NCI-H1092 treated with DMSO at 0.1 percent for 48 hours (cell line): Measurements from ENCODE around the gene TBKBP1.

Source experiments
- DNase-seq: peaks from one replicate; lab custom pipeline; 2025; lab: John Stamatoyannopoulos, UW

The TBKBP1 gene

DNA sequence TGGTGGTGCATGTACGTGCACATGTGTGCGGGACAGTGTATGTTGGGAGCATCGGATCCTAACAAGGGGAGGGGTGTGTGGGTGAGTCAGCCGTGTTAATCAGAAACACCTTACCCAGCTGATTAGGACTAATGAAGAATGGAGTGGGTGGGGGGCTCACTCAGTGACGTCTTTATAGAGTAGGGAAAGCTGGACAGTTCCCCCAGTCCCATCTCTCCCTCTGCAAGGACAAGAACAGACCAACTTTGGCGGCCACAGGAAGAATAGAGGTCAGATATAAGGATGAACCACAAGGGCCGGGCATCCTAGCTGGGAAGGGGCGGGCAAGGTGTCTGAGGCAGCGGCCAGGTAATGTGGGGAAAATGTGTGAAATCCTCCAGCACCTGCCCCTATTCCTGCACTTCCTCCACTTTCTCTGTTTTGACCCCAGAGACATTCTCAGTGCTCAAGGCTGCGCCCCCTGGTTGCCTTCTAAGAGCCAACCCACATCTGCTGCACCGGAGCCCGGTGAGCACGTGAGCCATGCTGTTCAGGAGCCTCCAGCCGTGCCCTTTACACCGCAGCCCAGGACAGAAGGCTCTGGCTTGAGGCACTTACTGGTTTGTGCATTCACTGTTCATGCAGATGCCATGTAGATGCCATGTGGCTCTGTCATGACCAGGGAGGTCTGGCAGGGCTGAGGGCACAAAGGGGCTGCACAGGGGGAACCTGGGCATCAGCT is 20.2 kb downstream of the TBKBP1 start:
- DNase-seq, result no peak

GRCh38 chr17:47714773-47715396 is 20.9 kb downstream of the TBKBP1 start:
- no peak for DNase-seq

DNA sequence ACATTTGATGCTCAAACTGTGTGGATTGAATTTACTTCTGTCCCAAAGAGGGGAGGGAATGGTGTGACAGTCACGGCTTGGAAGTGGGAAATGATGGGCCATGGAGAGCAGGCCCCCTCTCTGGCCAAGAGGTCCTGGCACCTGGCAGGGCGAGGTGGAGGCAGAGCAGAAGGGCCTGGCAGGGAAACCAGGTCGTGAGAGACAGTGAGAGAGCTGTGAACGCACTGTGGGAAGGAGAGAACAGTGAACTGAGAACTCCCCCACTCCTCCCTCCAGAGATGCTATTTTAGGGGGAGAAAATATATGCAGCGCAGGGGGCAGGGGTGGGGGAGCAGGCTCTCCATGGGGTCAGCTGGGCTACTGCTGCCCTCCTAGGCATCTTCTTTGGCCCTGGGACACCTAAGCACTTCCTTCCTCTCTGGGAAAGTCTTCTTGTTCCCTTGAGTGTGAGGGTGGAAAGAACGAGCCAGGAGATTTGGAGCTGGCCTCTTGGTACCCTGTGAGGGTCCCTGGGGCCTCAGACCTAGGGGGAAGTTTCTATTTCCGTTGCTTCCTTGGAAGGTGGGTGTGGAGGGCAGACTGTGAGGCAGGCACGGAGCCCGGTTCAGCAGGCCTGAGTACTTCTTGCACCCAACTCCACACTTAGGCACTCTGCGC is 21.8 kb downstream of the TBKBP1 start:
- no peak for DNase-seq

GRCh38 chr17:47716375-47716774 is 22.4 kb downstream of the TBKBP1 start:
- no peak for DNase-seq

GRCh38 chr17:47717261-47717697 is 23.3 kb downstream of the TBKBP1 start:
- no peak for DNase-seq

GRCh38 chr17:47717979-47718621 is 24.1 kb downstream of the TBKBP1 start:
- peak; percentile 43 for DNase-seq

DNA sequence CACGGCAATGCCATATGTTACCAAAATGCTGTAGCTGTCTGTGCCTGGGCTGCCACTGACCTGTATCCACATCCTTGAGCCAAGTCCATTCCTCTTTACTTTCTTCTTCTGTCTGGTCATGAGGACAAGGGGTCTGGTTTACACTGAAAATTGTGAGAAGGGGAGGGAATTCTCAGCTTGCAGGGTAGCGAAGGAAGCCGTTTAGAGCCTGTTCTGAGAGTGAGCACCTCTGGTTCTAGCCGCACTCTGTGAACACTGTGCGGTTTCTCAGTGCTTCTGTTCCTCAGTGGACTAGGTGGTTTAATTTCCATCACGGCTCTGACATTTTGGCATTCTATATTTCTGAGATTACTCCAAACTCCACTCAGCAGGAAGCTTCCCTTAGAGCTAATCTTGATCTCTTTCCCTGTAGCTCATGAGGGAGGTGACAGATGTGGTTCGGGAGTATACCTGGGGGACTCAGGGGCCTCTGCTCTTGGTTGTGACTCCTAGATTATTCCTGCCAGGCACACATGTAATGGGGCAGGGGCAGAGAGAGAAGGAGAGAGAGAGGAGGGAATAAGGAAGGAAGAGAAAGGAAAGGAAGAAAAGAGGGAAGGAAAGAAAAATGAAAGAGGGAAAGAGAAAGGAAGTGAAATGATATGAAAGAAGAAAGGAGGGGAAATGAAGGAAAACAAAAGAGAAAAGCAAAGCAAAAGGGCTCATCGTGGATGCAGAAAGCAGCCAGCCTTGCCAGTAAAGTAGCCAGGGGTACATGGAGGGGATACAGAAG is 24.9 kb downstream of the TBKBP1 start:
- DNase-seq, result no peak

DNA sequence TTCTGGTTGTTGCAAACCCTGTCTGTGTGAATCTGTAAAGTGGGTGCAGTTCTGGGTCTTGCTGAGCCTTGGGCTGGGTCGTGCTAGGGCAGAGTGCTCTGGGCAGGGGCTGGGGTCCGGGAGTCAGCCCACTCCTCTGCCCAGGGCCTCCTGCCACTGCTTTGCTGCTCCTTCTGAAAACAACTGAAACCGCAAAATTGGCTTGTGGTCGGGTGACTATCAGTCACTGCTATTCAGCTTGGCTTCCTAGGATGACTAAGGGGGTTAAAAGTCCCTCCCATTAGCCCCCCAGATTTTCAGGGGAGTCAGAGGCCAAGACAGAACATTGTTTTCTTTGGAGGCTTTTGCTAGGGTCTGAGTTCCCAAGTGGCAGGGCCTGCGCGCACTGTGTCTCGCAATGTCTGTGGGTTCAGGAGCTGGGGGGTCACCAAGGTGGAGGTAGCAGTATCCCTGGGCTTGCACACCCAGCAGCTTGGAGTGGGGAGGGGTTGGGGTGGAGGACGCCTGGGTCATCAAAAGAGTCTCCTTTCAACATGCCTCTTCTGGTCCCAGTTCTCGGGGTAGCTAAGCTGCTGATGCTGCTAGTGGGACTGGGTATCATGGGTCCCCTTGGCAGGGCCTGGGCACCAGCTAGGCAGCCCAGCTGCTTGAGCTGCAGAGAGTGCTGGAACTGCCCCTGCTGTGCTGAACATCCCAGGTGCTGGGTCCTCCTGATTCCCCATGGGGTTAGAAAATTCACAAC is 25.6 kb downstream of the TBKBP1 start:
- no peak for DNase-seq

DNA sequence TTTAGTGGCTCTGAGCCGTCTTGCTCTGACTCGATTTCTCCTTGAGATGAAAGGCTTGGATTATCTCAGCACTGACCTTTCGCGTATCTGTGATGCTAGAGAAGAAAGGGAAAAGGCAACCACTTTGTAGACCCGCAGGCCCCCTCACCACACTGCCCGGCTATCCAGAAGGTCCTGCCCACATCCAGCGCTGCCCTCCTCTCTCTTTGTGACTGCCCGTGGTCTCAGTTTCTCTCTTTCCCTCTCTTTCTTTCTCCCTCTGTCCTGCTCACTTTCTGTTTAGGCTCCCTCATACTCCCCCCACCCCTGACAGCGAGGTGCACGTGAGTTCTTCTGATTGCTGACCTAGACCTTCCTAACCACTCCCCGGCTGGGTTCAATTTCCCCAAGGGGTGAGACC is 26.2 kb downstream of the TBKBP1 start:
- no peak for DNase-seq

DNA sequence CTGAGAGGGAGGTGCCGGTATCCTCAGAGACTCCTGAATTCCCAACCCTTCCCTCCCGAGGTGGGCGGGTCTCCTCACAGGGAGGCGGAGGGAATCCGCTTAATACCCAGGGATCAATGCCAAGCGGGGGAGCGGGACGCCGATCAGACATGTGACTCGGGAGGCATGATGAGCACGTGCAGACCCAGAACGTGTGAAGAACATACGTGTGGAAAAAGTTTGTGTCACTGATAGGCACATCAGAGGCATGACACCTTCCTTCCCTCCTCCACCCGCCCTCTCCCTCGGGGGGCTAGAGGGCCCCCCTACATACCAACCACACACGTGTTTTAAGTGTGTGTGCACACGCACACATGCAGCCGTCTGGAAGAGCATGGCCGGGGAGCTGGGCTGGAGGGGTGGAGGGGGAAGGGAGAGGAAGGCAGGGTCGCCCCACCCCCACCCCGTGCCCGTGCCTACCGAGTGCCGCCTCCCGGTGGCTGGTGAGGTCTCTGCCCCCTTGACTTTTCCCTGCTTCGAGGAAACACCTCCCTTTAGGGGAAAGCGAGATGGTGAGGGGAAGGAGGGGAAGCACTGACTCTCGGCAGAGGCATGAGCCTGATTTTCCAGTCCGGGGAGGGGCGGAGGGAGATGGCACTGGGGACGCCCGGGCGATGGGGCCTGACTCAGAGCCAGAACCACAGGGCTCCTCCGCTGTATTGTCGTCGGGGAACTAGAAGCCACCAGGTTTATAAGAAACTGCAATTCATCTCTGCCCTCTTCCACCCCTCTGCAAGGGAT is 27.0 kb downstream of the TBKBP1 start:
- DNase-seq, result no peak

- no peak for DNase-seq
Observed at GRCh38 chr17:47721725-47722124, 27.8 kb downstream of the TBKBP1 start.

GRCh38 chr17:47724705-47725104 is 30.7 kb downstream of the TBKBP1 start:
- no peak for DNase-seq

DNA sequence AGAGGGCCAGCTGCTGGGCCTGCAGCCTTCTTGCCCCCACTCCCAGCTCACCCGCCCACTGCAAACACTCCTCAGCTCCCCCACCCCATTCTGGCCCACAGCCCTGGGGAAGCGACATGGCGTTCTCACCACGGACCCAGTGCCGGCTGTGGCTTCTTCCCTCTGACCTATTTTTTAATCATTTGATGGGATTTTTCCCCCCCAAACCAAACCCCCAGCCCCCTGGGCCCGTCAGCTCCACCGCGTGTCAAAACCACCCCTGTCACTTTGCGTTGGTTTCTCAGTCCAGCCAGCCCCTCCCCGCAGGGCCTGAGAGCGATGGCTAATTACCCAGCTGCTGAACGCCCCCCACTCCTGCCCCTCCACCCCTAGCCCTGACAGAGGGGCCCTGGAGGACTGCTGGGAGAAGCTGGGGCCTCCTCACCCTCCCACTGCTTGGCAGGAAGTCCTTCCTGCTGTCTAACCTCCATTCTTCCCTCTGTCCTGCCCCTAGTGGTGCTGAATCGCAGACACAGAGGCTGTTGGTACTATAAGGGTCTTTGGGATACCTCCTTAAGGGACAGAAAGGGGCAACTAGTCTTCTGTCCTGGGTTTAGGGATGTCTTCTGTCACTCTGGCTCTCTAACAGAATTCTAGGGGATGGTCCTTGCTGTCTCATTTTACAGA is 31.6 kb downstream of the TBKBP1 start:
- no peak for DNase-seq

DNA sequence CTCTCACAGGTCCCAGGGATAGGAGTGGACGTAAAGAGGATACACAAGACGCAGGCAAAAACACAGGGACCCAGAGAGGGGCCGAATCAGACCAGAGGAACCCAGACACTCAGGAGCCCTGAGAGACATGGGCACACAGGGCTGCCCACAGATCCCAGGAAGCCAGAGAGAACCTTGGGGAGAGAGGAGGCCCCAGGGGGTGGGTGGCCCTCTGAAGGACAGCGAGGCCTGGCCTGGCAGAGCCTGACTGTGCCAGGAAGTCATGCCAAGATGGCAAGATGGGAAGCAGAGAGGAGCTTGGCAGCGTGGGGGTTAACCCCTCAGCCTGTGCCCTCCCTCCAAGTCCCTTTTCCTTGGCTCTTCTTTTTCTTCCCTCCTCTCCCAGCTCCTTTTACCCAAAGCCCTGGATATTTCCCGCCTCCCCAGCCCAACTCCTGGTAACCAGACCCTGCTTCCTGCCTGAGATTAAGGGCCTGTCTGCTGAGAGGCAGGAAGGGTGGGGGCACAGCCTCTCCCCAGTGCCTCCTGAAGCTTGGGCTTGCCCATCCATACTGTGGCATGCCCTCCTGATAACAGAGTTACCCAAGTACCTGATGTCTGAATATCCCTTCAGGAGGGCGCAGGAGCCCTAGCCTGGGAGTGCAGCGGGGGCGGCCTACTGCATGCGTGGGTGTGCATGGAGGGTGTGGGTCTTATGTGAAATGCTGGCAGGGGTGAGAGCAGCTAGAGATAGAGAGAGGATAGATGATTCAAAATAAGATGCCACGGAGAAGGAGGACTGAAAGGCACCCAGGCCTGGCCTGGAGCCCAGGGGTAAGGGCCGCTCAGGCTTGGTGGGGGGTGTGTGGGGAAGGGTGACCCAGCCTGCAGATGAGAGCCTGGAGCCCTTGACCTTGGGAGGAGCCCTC is 33.1 kb downstream of the TBKBP1 start:
- DNase-seq, result peak; percentile 5

DNA sequence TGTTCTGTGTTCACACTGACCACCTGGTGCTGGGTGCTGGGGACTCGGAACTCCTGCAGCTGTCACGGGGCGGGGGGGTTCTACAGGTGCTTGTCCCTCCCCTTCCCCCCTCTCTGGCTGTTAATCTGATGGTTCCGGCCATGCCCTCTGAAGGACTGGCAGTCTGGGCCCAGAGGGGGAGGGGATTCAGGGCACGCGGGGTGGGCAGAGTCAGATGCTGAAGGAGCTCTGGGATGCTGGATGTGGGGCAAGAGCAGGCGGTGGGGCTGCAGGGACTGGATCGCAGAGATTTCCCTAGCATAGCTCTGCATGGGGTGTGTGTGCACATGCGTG is 33.7 kb downstream of the TBKBP1 start:
- DNase-seq, result no peak

DNA sequence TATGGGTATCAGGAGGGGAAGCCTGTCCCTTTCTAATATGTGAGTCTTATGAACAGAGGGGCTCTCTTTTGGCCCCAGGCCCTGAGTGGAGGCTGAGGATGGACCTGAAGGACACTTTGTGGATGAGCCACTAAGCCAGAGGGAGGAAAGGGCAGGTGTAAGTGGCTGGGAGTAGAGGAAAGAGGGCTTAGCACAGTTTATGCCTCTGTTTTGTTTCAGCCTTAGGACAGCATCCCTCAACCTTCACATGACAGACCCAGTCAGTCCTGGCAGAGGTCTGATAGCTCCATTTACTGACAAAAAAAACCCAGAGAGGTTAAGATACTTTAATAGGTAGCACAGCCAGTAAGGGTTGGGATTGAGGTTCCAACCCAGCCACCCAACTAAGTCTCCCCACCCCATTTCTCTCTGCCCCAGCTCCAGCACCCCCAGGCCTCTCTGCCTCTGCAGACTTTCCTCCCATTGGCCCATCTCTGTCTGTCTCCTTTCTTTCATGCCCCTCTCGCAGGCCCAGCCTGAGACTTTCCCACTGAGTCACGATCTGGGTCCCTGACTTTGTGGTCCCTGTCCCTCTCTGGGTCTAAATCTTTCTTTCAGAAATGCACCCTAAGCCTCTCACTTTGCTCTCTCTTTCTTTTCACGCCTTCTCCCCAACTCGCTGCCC is 34.4 kb downstream of the TBKBP1 start:
- DNase-seq, result no peak

DNA sequence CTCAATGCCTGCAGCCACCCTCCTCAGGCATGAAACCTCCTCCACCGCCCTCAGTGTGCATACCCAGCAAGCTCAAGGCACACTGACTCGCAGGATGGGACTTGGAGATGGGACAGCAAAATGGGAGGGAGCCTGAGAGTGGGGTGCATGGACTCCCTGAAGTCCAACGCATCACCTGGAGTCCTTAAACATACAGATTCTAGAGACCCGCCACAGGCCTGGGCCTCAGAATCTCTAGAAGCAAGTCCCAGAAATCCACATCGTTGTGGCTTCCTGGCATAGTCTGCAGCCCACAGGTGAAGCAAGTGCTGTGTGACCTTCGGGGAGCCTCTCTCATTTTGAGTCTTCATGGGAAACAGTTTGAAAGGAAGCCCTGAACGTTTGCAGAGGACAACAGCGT is 35.5 kb downstream of the TBKBP1 start:
- DNase-seq, result no peak

GRCh38 chr17:47730681-47731080 is 36.7 kb downstream of the TBKBP1 start:
- DNase-seq, result no peak

- DNase-seq, result no peak
Observed at GRCh38 chr17:47731396-47731795, 37.4 kb downstream of the TBKBP1 start.
